NCI-H510A (cell line): Measurements from ENCODE around the gene SFT2D3.

Experiments used
- DNase-seq: peaks from one replicate; lab custom pipeline; 2025; lab: John Stamatoyannopoulos, UW

The SFT2D3 gene

GRCh38 chr2:127707890-127708648 is 6.8 kb downstream of the SFT2D3 start:
- DNase-seq = no peak

- DNase-seq = no peak
These were observed 8.0 kb downstream of the SFT2D3 start for GRCh38 chr2:127709336-127709735.

GRCh38 chr2:127712999-127713398 is 11.7 kb downstream of the SFT2D3 start:
- DNase-seq = no peak

- DNase-seq = no peak
These were observed 12.3 kb downstream of the SFT2D3 start for GRCh38 chr2:127713562-127713961.

GRCh38 chr2:127715778-127716449 is 14.6 kb downstream of the SFT2D3 start:
- DNase-seq = no peak

GRCh38 chr2:127718271-127718670 is 17.0 kb downstream of the SFT2D3 start:
- no peak for DNase-seq

GRCh38 chr2:127719301-127720218 is 18.3 kb downstream of the SFT2D3 start:
- DNase-seq = no peak

GRCh38 chr2:127721311-127721977 is 20.1 kb downstream of the SFT2D3 start:
- no peak for DNase-seq

- DNase-seq = no peak
These were observed 20.7 kb downstream of the SFT2D3 start for GRCh38 chr2:127721978-127722355.

GRCh38 chr2:127722807-127723206 is 21.5 kb downstream of the SFT2D3 start:
- no peak for DNase-seq

- DNase-seq = no peak
These were observed 25.0 kb downstream of the SFT2D3 start for GRCh38 chr2:127726158-127726880.

- no peak for DNase-seq
These were observed 32.0 kb downstream of the SFT2D3 start for GRCh38 chr2:127733113-127733815.

GRCh38 chr2:127733816-127734537 is 32.7 kb downstream of the SFT2D3 start:
- DNase-seq = no peak

- no peak for DNase-seq
These were observed 33.7 kb downstream of the SFT2D3 start for GRCh38 chr2:127735044-127735443.

GRCh38 chr2:127735537-127736399 is 34.5 kb downstream of the SFT2D3 start:
- DNase-seq = no peak

GRCh38 chr2:127737892-127738291 is 36.6 kb downstream of the SFT2D3 start:
- DNase-seq = no peak

GRCh38 chr2:127739800-127740199 is 38.5 kb downstream of the SFT2D3 start:
- DNase-seq = no peak

GRCh38 chr2:127740665-127741288 is 39.5 kb downstream of the SFT2D3 start:
- DNase-seq = no peak
